ENCODE results near the gene OSGIN1. TPM values are rescaled to one million over a fixed set of nuclear protein-coding genes. Genes with fewer than 3 reads are reported as not detected.

Gene OSGIN1
- total RNA-seq, 1 experiment from 2014 or later, result 13.9 TPM

GRCh38 chr16:83989300-83989699 is 36.3 kb downstream of the OSGIN1 start:
- intact Hi-C loops (cut with micrococcal nuclease; ENCODE audit: unreplicated experiment), result no loop called here
- Mint-ChIP-seq H3K9me3 (ENCODE audit: low read depth, unreplicated experiment) (peaks cover 2% of the 10 kb centered on the region), H3K36me3 (ENCODE audit: insufficient read depth, unreplicated experiment) (peaks cover 11% of the 10 kb centered on the region), H3K4me3 (ENCODE audit: low read depth, unreplicated experiment) (peak overlapping the region; percentile 34), H3K27me3 (ENCODE audit: unreplicated experiment) (peaks cover 35% of the 10 kb centered on the region), H3K27ac (ENCODE audit: unreplicated experiment) (no peak overlapping the region), H3K4me1 (ENCODE audit: low read depth, unreplicated experiment) (peaks cover 36% of the 10 kb centered on the region)
- no peak for TF ChIP-seq CTCF (IDR thresholded peaks at IDR 0.05; ENCODE audit: unreplicated experiment)
- DNase-seq, result peak; percentile 34
- BruUV-seq (replicated peaks), result no TSS peak
- CTCF ChIA-PET, result no interaction called here

GRCh38 chr16:83990492-83990891 is 37.5 kb downstream of the OSGIN1 start:
- H3K36me3 Mint-ChIP-seq (ENCODE audit: insufficient read depth, unreplicated experiment), result peaks cover 11% of the 10 kb centered on the region
- peaks cover 2% of the 10 kb centered on the region for H3K9me3 Mint-ChIP-seq (ENCODE audit: low read depth, unreplicated experiment)
- BruUV-seq (replicated peaks), result no TSS peak
- DNase-seq, result no peak
- H3K27ac Mint-ChIP-seq (ENCODE audit: unreplicated experiment), result no peak overlapping the region
- no peak overlapping the region for H3K4me3 Mint-ChIP-seq (ENCODE audit: low read depth, unreplicated experiment)
- intact Hi-C loops (cut with micrococcal nuclease; ENCODE audit: unreplicated experiment), result no loop called here
- peaks cover 40% of the 10 kb centered on the region for H3K4me1 Mint-ChIP-seq (ENCODE audit: low read depth, unreplicated experiment)
- CTCF ChIA-PET, result no interaction called here
- peaks cover 35% of the 10 kb centered on the region for H3K27me3 Mint-ChIP-seq (ENCODE audit: unreplicated experiment)
- no peak for TF ChIP-seq CTCF (IDR thresholded peaks at IDR 0.05; ENCODE audit: unreplicated experiment)

- Mint-ChIP-seq H3K4me3 (ENCODE audit: low read depth, unreplicated experiment) (no peak overlapping the region), H3K27me3 (ENCODE audit: unreplicated experiment) (peaks cover 34% of the 10 kb centered on the region)
Observed at GRCh38 chr16:83992624-83993023, 39.6 kb downstream of the OSGIN1 start.

GRCh38 chr16:83994087-83994486 is 41.0 kb downstream of the OSGIN1 start:
- Mint-ChIP-seq H3K4me3 (ENCODE audit: low read depth, unreplicated experiment) (no peak overlapping the region), H3K4me1 (ENCODE audit: low read depth, unreplicated experiment) (peaks cover 30% of the 10 kb centered on the region), H3K27ac (ENCODE audit: unreplicated experiment) (peak overlapping the region; percentile 2), H3K36me3 (ENCODE audit: insufficient read depth, unreplicated experiment) (peaks cover 11% of the 10 kb centered on the region), H3K27me3 (ENCODE audit: unreplicated experiment) (peaks cover 19% of the 10 kb centered on the region), H3K9me3 (ENCODE audit: low read depth, unreplicated experiment) (peaks cover 2% of the 10 kb centered on the region)
- intact Hi-C loops (cut with micrococcal nuclease; ENCODE audit: unreplicated experiment), result no loop called here
- no TSS peak for BruUV-seq (replicated peaks)
- TF ChIP-seq CTCF (IDR thresholded peaks at IDR 0.05; ENCODE audit: unreplicated experiment), result no peak
- DNase-seq, result peak; percentile 58
- CTCF ChIA-PET, result interaction anchor here (1.2 to 1.6 kb wide), 3 partner anchors 15 to 223 kb away, joined by 3 to 7 read pairs (median 3); no protein-coding TSS in a partner anchor

More at GRCh38 chr16:83992624-83993023, 39.6 kb downstream of the OSGIN1 start:
- CTCF ChIA-PET, result no interaction called here
- Mint-ChIP-seq H3K27ac (ENCODE audit: unreplicated experiment) (no peak overlapping the region), H3K4me1 (ENCODE audit: low read depth, unreplicated experiment) (peaks cover 40% of the 10 kb centered on the region), H3K9me3 (ENCODE audit: low read depth, unreplicated experiment) (peaks cover 2% of the 10 kb centered on the region), H3K36me3 (ENCODE audit: insufficient read depth, unreplicated experiment) (peaks cover 11% of the 10 kb centered on the region)
- no TSS peak for BruUV-seq (replicated peaks)
- TF ChIP-seq CTCF (IDR thresholded peaks at IDR 0.05; ENCODE audit: unreplicated experiment), result no peak
- intact Hi-C loops (cut with micrococcal nuclease; ENCODE audit: unreplicated experiment), result no loop called here
- no peak for DNase-seq
